ENCODE results near the gene MPL. TPM values are rescaled to one million over a fixed set of nuclear protein-coding genes. Genes with fewer than 3 reads are reported as not detected.

MPL gene
- total RNA-seq, 1 experiment from 2014 or later = 0.15 TPM

- TF ChIP-seq E2F1 (CRISPR knock-in tag; IDR thresholded peaks at IDR 0.05) (no peak), PRDM15 (CRISPR knock-in tag; IDR thresholded peaks at IDR 0.05) (no peak), PREB (CRISPR knock-in tag; IDR thresholded peaks at IDR 0.05; ENCODE audit: borderline replicate concordance) (no peak), ZNF232 (CRISPR knock-in tag; IDR thresholded peaks at IDR 0.05) (no peak), TEAD1 (CRISPR knock-in tag; IDR thresholded peaks at IDR 0.05) (no peak), ZNF396 (CRISPR knock-in tag; IDR thresholded peaks at IDR 0.05; ENCODE audit: borderline replicate concordance) (no peak), ZSCAN18 (CRISPR knock-in tag; IDR thresholded peaks at IDR 0.05) (no peak), ATF6 (CRISPR knock-in tag; IDR thresholded peaks at IDR 0.05) (no peak), GABPB1 (CRISPR knock-in tag; IDR thresholded peaks at IDR 0.05) (no peak), NR3C1 (CRISPR knock-in tag; conservative IDR thresholded peaks at IDR 0.05; ENCODE audit: low read depth) (no peak), FOXP4 (CRISPR knock-in tag; IDR thresholded peaks at IDR 0.05) (no peak), MYBL2 (CRISPR knock-in tag; IDR thresholded peaks at IDR 0.05) (no peak), TEAD4 (CRISPR knock-in tag; IDR thresholded peaks at IDR 0.05) (no peak), CTCF (IDR thresholded peaks at IDR 0.05) (no peak), ELF4 (CRISPR knock-in tag; IDR thresholded peaks at IDR 0.05; ENCODE audit: low read depth) (no peak)
These were observed 44.6 kb downstream of the MPL start (continued) for GRCh38 chr1:43382027-43382779.
